Liver (tissue), 3 donors: Measurements from ENCODE around the gene SIK3.

Source experiments
- GABPA ChIP-seq, 2 donors: IDR thresholded peaks in 1 of 2; conservative IDR thresholded peaks in 1 of 2; 2 replicates each; pipeline ENCODE4 v1.6.1; 2016; ENCODE audit warnings: antibody characterized with exemption in 2 of 2, mild to moderate bottlenecking in 1 of 2, moderate library complexity in 1 of 2
- JUND ChIP-seq, 2 donors: IDR thresholded peaks; 2 replicates each; pipeline ENCODE4 v1.6.1; 2016; ENCODE audit warnings: antibody characterized with exemption in 2 of 2
- RAD21 ChIP-seq, 2 donors: IDR thresholded peaks; 2 replicates each; pipeline ENCODE4 v1.6.1; 2016; ENCODE audit warnings: antibody characterized with exemption in 2 of 2, mild to moderate bottlenecking in 2 of 2
- TAF1 ChIP-seq: conservative IDR thresholded peaks from 2 replicates; pipeline ENCODE4 v1.6.1; 2016; ENCODE audit warnings: antibody characterized with exemption, mild to moderate bottlenecking
- YY1 ChIP-seq: IDR thresholded peaks from 2 replicates; pipeline ENCODE4 v1.6.1; 2016; ENCODE audit warnings: antibody characterized with exemption, mild to moderate bottlenecking
- TF ChIP-seq, protein P1 (sequence below): IDR thresholded peaks from 2 replicates; pipeline ENCODE4 v1.6.1; 2016; ENCODE audit warnings: antibody characterized with exemption, mild to moderate bottlenecking
- TF ChIP-seq, protein P2 (sequence below): fragments of 150-350 bp; IDR thresholded peaks from 2 replicates; pipeline ENCODE4 v1.5.1; 2017; ENCODE audit warnings: improper control_type of control experiment, low read depth, low read length; ENCODE audit not compliant: missing input control
- TF ChIP-seq, protein P3 (sequence below): IDR thresholded peaks from 2 replicates; pipeline ENCODE4 v1.6.1; 2016; ENCODE audit warnings: antibody characterized with exemption
- TF ChIP-seq, protein P4 (sequence below): IDR thresholded peaks from 2 replicates; pipeline ENCODE4 v1.6.1; 2016; ENCODE audit warnings: antibody characterized with exemption
- donor health status: healthy.
- donor health status: healthy.

DNA sequence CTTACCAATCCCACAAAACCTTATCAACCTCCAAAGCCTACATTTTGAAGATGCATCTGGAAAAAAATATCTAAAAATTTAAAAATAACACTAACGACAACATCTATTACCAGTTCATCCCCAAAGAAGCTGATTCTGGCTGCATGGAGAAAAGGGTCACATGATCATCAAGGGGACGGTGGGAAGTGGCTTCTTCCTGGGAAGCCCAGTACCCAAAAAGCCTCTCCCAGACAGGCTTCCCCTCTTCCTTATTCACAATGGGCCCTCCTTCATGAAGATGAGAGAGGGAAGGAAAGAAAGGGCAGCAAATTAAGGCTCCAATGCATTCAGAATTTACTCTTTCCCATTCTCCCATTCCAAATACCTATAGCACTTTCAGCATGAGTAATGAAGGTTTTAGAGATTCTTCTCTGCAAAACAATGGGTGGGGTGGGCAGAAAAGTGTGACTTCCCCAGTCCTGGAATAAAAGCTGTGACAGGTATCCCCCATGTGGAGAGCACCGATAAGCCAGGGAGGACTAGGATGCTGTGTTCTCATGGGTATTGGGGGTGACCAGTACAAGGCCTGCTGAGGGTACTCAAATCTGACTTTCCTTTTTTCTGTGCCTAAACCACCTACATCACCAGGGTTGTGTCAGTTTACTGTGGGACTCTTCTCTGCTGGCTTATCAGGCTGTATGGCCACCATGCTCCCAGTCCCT is 88.2 kb downstream of the SIK3 start:
- TF ChIP-seq, protein P1, sequence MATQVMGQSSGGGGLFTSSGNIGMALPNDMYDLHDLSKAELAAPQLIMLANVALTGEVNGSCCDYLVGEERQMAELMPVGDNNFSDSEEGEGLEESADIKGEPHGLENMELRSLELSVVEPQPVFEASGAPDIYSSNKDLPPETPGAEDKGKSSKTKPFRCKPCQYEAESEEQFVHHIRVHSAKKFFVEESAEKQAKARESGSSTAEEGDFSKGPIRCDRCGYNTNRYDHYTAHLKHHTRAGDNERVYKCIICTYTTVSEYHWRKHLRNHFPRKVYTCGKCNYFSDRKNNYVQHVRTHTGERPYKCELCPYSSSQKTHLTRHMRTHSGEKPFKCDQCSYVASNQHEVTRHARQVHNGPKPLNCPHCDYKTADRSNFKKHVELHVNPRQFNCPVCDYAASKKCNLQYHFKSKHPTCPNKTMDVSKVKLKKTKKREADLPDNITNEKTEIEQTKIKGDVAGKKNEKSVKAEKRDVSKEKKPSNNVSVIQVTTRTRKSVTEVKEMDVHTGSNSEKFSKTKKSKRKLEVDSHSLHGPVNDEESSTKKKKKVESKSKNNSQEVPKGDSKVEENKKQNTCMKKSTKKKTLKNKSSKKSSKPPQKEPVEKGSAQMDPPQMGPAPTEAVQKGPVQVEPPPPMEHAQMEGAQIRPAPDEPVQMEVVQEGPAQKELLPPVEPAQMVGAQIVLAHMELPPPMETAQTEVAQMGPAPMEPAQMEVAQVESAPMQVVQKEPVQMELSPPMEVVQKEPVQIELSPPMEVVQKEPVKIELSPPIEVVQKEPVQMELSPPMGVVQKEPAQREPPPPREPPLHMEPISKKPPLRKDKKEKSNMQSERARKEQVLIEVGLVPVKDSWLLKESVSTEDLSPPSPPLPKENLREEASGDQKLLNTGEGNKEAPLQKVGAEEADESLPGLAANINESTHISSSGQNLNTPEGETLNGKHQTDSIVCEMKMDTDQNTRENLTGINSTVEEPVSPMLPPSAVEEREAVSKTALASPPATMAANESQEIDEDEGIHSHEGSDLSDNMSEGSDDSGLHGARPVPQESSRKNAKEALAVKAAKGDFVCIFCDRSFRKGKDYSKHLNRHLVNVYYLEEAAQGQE = no peak
- TF ChIP-seq, protein P2, sequence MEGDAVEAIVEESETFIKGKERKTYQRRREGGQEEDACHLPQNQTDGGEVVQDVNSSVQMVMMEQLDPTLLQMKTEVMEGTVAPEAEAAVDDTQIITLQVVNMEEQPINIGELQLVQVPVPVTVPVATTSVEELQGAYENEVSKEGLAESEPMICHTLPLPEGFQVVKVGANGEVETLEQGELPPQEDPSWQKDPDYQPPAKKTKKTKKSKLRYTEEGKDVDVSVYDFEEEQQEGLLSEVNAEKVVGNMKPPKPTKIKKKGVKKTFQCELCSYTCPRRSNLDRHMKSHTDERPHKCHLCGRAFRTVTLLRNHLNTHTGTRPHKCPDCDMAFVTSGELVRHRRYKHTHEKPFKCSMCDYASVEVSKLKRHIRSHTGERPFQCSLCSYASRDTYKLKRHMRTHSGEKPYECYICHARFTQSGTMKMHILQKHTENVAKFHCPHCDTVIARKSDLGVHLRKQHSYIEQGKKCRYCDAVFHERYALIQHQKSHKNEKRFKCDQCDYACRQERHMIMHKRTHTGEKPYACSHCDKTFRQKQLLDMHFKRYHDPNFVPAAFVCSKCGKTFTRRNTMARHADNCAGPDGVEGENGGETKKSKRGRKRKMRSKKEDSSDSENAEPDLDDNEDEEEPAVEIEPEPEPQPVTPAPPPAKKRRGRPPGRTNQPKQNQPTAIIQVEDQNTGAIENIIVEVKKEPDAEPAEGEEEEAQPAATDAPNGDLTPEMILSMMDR = no peak
- TF ChIP-seq TAF1 (no peak), JUND (IDR thresholded peaks at IDR 0.05) (no peak), GABPA (IDR thresholded peaks at IDR 0.05 in 1 of 2, conservative IDR thresholded peaks at IDR 0.05 in 1 of 2) (no peak), RAD21 (IDR thresholded peaks at IDR 0.05) (no peak), YY1 (no peak)
- TF ChIP-seq, protein P3, sequence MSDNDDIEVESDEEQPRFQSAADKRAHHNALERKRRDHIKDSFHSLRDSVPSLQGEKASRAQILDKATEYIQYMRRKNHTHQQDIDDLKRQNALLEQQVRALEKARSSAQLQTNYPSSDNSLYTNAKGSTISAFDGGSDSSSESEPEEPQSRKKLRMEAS = no peak
- TF ChIP-seq, protein P4, sequence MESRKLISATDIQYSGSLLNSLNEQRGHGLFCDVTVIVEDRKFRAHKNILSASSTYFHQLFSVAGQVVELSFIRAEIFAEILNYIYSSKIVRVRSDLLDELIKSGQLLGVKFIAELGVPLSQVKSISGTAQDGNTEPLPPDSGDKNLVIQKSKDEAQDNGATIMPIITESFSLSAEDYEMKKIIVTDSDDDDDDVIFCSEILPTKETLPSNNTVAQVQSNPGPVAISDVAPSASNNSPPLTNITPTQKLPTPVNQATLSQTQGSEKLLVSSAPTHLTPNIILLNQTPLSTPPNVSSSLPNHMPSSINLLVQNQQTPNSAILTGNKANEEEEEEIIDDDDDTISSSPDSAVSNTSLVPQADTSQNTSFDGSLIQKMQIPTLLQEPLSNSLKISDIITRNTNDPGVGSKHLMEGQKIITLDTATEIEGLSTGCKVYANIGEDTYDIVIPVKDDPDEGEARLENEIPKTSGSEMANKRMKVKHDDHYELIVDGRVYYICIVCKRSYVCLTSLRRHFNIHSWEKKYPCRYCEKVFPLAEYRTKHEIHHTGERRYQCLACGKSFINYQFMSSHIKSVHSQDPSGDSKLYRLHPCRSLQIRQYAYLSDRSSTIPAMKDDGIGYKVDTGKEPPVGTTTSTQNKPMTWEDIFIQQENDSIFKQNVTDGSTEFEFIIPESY = no peak
